ENCODE data around the gene LNP1. TPM values are rescaled to one million over a fixed set of nuclear protein-coding genes. Genes with fewer than 3 reads are reported as not detected.

Gene LNP1
- total and polyA plus RNA-seq, 2 of the 13 experiments (the other 11 are each of a cell fraction or from before 2014, with no cell fraction given), result 3.6 to 7.0 TPM

DNA sequence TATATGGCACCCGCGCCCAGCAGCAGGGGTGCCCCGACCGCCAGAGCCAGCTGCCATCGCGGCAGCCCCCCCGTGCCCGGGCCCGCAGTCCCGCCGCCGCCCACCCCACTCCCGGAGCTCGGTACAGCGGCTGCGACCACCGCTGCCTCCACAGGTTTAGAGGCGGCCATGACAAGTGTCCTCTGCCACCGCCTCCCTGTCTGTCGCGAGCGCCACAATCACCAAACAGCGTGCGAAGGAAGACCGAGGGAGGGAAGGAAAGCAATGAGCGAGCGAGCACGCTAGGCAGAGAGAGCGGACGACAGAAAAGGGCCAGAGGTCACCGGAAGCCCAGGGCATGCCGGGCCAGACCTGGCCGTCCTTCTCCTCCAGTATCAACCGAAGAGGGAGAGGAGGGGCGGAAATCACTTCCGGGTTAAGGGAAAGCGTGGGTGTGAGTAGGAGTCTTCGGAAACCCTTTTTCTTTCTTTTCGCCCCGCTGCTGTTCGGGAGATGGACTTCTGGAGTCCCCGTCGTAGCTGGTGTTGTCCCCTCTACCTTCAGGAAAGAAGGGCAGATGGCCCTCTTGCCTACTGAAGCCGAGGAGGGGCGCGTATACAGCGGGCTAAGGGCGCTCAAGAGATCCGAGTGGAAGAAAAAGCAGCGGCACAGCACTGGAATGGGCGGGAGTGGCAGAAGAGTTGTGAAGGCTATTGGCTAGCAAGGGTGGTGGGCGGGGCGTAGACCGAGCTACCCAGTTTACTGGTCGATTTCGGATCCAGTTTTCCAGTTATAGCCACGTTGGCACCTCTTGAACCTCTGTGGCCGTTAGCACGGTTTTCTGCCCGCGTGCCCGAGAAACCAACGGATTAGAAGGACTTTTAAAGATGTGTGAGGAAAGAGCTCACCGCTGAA lies at the start of gene LNP1, which contains the start of gene TOMM70 (continued):
- TF ChIP-seq, protein P1, sequence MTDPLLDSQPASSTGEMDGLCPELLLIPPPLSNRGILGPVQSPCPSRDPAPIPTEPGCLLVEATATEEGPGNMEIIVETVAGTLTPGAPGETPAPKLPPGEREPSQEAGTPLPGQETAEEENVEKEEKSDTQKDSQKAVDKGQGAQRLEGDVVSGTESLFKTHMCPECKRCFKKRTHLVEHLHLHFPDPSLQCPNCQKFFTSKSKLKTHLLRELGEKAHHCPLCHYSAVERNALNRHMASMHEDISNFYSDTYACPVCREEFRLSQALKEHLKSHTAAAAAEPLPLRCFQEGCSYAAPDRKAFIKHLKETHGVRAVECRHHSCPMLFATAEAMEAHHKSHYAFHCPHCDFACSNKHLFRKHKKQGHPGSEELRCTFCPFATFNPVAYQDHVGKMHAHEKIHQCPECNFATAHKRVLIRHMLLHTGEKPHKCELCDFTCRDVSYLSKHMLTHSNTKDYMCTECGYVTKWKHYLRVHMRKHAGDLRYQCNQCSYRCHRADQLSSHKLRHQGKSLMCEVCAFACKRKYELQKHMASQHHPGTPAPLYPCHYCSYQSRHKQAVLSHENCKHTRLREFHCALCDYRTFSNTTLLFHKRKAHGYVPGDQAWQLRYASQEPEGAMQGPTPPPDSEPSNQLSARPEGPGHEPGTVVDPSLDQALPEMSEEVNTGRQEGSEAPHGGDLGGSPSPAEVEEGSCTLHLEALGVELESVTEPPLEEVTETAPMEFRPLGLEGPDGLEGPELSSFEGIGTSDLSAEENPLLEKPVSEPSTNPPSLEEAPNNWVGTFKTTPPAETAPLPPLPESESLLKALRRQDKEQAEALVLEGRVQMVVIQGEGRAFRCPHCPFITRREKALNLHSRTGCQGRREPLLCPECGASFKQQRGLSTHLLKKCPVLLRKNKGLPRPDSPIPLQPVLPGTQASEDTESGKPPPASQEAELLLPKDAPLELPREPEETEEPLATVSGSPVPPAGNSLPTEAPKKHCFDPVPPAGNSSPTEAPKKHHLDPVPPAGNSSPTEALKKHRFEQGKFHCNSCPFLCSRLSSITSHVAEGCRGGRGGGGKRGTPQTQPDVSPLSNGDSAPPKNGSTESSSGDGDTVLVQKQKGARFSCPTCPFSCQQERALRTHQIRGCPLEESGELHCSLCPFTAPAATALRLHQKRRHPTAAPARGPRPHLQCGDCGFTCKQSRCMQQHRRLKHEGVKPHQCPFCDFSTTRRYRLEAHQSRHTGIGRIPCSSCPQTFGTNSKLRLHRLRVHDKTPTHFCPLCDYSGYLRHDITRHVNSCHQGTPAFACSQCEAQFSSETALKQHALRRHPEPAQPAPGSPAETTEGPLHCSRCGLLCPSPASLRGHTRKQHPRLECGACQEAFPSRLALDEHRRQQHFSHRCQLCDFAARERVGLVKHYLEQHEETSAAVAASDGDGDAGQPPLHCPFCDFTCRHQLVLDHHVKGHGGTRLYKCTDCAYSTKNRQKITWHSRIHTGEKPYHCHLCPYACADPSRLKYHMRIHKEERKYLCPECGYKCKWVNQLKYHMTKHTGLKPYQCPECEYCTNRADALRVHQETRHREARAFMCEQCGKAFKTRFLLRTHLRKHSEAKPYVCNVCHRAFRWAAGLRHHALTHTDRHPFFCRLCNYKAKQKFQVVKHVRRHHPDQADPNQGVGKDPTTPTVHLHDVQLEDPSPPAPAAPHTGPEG (CRISPR knock-in tag; IDR thresholded peaks at IDR 0.05), result peak; percentile 82
- peak; percentile 86 for TF ChIP-seq ZMAT3 (CRISPR knock-in tag; conservative IDR thresholded peaks at IDR 0.05)
- TF ChIP-seq NFRKB (IDR thresholded peaks at IDR 0.05), result no peak
- TF ChIP-seq, protein P2, sequence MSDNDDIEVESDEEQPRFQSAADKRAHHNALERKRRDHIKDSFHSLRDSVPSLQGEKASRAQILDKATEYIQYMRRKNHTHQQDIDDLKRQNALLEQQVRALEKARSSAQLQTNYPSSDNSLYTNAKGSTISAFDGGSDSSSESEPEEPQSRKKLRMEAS (IDR thresholded peaks at IDR 0.05), result peak; percentile 92
- no peak; the same call in none of the 2 replicates for TF ChIP-seq ZNF749 (CRISPR knock-in tag; IDR thresholded peaks at IDR 0.05; ENCODE audit: borderline replicate concordance)
- peak; percentile 67; the same call in 1 of the 2 replicates for TF ChIP-seq ZNF292 (CRISPR knock-in tag; IDR thresholded peaks at IDR 0.05; ENCODE audit: borderline replicate concordance, low read depth)
- TF ChIP-seq ZNF558 (CRISPR knock-in tag; IDR thresholded peaks at IDR 0.05; ENCODE audit: borderline replicate concordance), result peak; percentile 69; the same call in 1 of the 2 replicates
- TF ChIP-seq ZBTB1 (CRISPR knock-in tag; IDR thresholded peaks at IDR 0.05; ENCODE audit: borderline replicate concordance), result no peak
- TF ChIP-seq YY1 (IDR thresholded peaks at IDR 0.05; ENCODE audit: insufficient read depth, insufficient replicate concordance, low read depth, low read length), result peak; percentile 47
- peak; percentile 55; the same call in 1 of the 2 replicates for TF ChIP-seq KLF6 (CRISPR knock-in tag; IDR thresholded peaks at IDR 0.05)
- TF ChIP-seq ISX (CRISPR knock-in tag; conservative IDR thresholded peaks at IDR 0.05), result no peak
- no peak for TF ChIP-seq ZNF282 (IDR thresholded peaks at IDR 0.05; ENCODE audit: partially characterized antibody)
- TF ChIP-seq FOXO1 (CRISPR knock-in tag; IDR thresholded peaks at IDR 0.05), result peak; percentile 17; the same call in 1 of the 2 replicates
- TF ChIP-seq, protein P3, sequence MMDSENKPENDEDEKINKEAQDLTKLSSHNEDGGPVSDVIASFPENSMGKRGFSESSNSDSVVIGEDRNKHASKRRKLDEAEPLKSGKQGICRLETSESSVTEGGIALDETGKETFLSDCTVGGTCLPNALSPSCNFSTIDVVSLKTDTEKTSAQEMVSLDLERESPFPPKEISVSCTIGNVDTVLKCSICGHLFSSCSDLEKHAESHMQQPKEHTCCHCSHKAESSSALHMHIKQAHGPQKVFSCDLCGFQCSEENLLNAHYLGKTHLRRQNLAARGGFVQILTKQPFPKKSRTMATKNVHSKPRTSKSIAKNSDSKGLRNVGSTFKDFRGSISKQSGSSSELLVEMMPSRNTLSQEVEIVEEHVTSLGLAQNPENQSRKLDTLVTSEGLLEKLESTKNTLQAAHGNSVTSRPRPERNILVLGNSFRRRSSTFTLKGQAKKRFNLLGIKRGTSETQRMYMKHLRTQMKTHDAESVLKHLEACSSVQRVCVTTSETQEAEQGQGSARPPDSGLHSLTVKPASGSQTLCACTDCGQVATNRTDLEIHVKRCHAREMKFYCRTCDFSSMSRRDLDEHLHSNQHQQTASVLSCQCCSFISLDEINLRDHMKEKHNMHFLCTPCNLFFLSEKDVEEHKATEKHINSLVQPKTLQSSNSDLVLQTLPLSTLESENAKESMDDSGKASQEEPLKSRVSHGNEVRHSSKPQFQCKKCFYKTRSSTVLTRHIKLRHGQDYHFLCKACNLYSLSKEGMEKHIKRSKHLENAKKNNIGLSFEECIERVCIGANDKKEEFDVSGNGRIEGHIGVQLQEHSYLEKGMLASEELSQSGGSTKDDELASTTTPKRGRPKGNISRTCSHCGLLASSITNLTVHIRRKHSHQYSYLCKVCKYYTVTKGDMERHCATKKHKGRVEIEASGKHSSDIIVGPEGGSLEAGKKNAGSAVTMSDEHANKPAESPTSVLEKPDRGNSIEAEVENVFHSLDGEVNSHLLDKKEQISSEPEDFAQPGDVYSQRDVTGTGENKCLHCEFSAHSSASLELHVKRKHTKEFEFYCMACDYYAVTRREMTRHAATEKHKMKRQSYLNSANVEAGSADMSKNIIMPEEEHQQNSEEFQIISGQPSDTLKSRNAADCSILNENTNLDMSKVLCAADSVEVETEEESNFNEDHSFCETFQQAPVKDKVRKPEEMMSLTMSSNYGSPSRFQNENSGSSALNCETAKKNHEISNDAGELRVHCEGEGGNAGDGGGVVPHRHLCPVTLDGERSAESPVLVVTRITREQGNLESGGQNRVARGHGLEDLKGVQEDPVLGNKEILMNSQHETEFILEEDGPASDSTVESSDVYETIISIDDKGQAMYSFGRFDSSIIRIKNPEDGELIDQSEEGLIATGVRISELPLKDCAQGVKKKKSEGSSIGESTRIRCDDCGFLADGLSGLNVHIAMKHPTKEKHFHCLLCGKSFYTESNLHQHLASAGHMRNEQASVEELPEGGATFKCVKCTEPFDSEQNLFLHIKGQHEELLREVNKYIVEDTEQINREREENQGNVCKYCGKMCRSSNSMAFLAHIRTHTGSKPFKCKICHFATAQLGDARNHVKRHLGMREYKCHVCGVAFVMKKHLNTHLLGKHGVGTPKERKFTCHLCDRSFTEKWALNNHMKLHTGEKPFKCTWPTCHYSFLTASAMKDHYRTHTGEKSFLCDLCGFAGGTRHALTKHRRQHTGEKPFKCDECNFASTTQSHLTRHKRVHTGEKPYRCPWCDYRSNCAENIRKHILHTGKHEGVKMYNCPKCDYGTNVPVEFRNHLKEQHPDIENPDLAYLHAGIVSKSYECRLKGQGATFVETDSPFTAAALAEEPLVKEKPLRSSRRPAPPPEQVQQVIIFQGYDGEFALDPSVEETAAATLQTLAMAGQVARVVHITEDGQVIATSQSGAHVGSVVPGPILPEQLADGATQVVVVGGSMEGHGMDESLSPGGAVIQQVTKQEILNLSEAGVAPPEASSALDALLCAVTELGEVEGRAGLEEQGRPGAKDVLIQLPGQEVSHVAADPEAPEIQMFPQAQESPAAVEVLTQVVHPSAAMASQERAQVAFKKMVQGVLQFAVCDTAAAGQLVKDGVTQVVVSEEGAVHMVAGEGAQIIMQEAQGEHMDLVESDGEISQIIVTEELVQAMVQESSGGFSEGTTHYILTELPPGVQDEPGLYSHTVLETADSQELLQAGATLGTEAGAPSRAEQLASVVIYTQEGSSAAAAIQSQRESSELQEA (CRISPR knock-in tag; IDR thresholded peaks at IDR 0.05; ENCODE audit: not compliant biosample characterization), result peak; percentile 30
